HT-29 (cell line): ENCODE data around the gene MAPKAPK3. TPM values are rescaled to one million over a fixed set of nuclear protein-coding genes. Genes with fewer than 3 reads are reported as not detected.
"Not testable (repeated sequence)": the region's sequence is repeated elsewhere in the genome, so short reads cannot be mapped to it uniquely, and the experiment has no call there.

Experiments
- DNase-seq: peaks from one replicate; pipeline ENCODE4 v3.0.0-alpha.2; 2015; ENCODE audit warnings: low spot score
- total RNA-seq: library from RNA; depleted of rRNA; stranded (reverse); fragments of >200 nt; shearing (Covaris generic); gene quantifications from 2 replicates; pipeline ENCODE4 v1.2.3, GENCODE V29; 2014

Gene MAPKAPK3
- total RNA-seq, 1 experiment from 2014 or later: 35.7 TPM

GRCh38 chr3:50655009-50655830 lies 38.3 kb downstream of the MAPKAPK3 start:
- no peak for DNase-seq

DNA sequence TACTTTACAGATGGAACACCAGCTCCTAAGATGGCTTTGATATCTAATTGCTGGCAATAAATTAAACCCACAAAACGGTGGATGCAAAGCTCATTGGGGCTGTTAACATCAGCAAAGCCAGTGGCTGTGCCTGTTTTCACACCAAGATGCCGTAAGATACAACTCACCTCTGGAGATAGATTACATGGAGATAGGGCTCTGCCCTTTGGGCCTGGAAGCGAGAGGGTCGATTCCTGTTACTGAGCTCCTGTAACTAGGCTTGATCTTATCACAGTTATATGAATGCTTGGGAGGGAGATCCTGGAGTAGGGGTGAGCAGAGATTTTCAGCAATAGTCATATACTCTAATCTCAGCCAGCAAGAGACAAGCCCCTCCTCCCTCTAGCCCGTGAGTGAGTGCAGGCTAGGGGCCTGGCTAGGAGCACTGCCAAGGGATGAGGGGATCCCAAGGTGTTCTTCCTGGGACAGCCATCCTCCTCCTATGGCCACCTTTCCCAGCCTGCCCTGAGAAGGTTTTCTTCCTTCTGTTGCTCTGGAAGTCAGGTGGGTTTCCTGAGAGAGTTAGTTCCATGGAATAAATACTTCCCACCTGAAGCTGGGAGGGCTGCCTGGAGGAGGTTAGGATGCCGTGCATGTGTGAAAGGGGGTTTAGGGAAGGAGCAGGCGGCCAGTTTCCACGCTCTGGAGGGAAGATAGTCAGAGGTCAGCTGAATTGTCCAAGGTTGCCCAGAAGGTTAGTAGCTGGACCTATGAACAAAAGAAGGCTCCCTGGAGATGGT lies 39.7 kb downstream of the MAPKAPK3 start:
- DNase-seq: no peak

DNA sequence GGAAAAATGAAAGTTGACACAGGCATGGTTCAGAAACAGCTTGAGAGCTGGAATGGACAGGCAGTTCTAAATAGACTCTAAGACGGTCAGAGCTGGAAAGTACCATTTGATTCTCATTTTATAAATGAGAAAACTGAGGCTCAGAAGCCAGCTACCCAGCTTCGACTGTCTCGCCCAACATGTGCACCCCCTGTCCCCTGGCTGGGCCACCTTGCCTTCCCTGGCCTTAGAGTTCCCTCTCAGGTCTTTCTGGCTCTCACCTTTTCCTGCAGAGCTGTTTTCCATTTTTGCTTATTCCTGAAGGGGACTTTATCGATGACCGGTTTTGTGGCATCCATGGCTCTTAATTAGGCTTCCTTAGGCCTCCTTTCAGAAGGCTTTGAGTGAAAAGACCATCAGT lies 40.5 kb downstream of the MAPKAPK3 start:
- DNase-seq: no peak

GRCh38 chr3:50657816-50658215 lies 40.9 kb downstream of the MAPKAPK3 start:
- DNase-seq: no peak

- DNase-seq: no peak
Observed at GRCh38 chr3:50658416-50658815, 41.5 kb downstream of the MAPKAPK3 start.

DNA sequence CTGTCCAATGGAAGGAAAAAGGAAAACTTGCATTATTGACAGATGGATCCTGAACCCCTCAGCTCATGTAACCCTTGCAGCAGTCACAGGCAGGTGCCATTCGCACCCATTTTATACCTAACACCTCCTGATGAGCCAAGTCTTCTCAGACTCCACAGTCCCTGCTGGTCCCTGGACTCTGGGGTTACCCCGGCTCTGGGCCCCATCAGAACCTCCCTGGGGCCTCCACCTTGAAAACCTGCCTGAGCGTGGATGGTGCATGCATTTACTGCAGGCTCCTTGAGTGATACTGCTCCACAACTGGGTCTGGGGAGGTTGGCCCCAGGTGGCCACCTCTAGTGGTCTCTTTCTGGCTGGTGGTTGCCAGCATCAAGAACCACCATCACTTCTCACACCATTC lies 41.9 kb downstream of the MAPKAPK3 start:
- DNase-seq: no peak

DNA sequence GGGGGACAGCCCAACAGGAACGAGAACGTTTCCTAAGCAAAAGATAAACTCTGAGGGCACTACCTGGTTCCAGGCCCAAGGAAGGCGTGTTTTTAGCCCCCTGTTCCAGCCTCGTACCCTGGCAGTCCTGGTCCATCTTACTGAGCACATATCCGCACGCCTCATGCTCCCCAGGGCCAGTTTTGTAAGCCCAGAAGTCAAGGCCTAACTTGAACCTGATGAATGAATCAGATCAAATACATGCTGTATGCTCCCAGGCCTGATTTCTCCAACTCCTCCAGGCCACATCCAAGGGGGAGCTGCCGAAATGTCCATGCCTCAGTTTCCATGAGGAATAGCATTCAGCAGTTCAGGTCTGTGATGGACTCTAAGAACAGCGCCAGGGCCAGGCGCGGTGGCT lies 43.4 kb downstream of the MAPKAPK3 start:
- no peak for DNase-seq

GRCh38 chr3:50661321-50661837 lies 44.4 kb downstream of the MAPKAPK3 start:
- DNase-seq: no peak

DNA sequence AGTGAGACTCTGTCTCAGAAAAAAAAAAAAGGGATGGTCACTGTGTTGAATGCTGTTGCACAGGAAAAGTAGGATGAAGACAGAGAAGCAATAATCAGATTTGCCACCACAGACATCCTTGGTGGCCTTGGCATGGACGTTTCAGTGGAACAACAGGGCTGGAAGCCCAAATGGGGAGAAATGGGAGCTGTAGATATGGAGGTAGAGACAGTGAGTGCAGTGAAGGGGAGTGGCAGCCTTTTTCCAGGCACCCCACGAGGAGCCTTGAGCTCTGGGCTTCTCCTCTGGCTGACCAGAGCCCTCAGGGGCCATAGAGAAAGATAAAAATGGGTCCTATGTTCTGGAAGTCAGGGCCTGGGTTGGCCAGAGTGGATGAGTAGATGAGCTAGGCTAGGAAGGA lies 45.5 kb downstream of the MAPKAPK3 start:
- no peak for DNase-seq

GRCh38 chr3:50665081-50665840 lies 48.3 kb downstream of the MAPKAPK3 start:
- no peak for DNase-seq

DNA sequence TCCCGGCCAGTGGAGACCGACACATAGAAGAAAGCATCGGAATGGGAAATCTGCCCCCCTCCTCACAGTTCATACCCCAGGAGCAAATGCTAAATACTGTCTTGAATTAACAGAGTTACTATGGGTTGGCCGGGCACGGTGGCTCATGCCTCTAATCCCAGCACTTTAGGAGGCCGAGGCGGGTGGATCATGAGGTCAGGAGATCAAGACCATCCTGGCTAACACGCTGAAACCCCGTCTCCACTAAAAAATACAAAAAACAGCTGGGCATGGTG lies 48.8 kb downstream of the MAPKAPK3 start:
- DNase-seq: not testable (repeated sequence)

- no peak for DNase-seq
Observed at GRCh38 chr3:50666837-50667236, 49.9 kb downstream of the MAPKAPK3 start.

DNA sequence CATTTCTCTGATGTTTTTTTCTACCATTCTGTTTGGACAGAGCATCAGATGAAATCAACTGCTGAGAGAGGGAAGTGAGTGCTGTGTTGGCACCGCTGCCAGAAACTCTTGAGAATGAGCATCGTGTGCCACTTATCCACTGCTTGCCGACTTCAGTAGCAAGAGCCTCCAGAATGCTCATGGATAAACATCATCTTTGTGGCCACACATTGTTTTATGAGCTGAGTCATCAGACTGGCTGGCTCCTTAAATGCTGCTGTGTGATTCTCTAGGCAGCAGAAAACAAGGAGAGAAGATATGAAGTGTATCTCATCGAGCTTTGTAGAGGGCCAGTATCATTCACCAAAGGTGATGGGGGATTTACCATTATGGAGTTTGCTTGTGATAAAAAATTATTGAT lies 54.4 kb downstream of the MAPKAPK3 start:
- DNase-seq: peak; percentile 26

- no peak for DNase-seq
Observed at GRCh38 chr3:50672656-50673055, 55.7 kb downstream of the MAPKAPK3 start.

DNA sequence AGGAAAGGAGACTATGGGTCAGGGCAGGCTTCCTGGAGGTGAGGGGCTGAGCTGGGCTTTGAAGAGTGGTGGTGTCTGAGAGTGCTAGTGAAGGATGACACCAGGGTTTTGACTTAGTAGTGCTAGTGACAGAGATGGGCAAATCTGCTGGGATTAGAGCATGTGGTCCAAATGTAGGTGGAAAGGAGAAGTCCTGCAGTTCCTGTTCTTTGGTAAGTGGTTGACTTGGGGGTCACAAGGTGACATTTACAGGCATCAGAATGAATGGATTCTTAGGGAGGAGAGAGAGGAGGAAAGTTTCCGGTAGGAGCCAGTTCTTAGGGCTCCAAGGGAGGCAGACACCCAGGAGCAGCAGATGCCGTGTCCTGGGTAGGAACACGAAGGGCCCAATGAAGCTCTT lies 57.0 kb downstream of the MAPKAPK3 start:
- no peak for DNase-seq

DNA sequence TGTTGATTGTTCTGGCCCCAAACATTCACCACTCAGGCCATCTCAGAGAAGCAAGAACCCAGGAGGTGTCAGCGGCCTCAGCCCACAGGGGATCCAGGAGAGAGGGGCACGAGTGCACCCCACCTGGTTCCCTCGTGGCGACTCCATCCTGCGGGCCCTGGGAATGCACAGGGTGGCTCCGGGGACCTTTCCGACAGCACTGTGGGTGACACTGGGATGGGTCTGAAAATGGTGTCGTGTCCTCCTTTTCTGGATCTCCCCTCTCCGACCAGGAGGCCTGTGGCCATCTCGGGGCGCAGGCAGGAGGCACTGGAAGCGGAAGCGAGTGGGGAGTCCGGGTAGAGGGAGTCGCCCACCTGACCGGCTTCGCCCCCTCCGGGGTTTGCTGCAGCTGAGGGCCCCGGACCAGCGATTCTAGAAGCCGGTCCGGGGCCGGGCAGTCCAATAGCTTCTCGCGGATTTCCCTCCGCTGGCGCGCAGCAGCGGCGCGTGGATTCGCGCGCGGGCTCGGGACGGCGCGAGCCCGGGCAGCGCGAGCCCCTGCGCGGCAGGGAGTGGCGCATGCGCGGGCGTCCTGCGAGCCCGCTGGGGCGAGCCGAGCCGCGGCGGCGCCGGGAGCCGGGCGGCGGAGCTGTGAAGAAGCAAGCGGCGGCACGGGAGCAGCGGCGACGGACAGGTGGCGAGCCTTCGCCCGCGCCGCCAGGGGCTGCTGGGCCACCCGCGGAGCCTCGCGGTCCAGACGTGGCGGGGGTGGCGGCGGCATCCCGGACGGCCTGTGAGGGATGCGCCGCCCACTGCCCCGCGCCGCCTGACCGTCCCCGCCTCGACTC lies 57.6 kb downstream of the MAPKAPK3 start, which contains the start of gene DOCK3:
DOCK3 (plus strand) TSS at position 579 of the 830 bp plus-strand sequence. CDS start 337 bp downstream, outside the sequence.
- no peak for DNase-seq

- DNase-seq: no peak
Observed at GRCh38 chr3:50675179-50676030, 58.5 kb downstream of the MAPKAPK3 start.

GRCh38 chr3:50676031-50676705 lies 59.2 kb downstream of the MAPKAPK3 start:
- no peak for DNase-seq

DNA sequence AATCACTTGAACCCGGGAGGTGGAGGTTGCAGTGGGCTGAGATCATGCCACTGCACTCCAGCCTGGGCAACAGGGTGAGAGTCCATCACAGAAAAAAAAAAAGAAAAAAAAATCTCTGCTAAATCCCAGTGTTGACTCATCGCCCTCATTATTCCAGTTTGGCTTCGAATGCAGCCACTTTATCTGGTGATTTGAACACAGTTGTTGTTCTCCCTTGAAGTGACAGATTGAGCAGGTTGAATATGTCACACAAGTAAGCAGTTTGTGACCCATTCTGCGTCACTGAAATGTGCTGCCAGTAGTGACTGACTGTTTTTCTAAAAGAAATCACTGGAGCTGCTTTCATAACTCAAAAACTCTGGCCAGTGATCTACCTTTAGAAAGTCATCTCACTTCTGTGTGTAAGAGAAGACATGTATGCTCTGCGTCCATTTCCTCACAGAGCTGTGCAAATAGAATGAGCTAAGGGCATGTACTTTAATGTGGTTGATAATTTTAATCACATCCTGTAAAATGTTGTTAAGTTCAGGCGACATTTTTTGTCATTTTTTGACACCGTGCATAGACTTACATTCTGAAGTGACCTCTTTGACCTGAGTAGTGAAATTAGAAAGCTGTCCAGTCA lies 70.3 kb downstream of the MAPKAPK3 start:
- DNase-seq: no peak
